ENCODE data around the gene B4GAT1. TPM values are rescaled to one million over a fixed set of nuclear protein-coding genes. Genes with fewer than 3 reads are reported as not detected.

B4GAT1 gene
- polyA plus RNA-seq, 1 donor from 2014 or later = 162 TPM

GRCh38 chr11:66330931-66331330 is 16.5 kb downstream of the B4GAT1 start:
- Histone ChIP-seq H3F3A (ENCODE audit: insufficient read depth, low read length, poor library complexity, severe bottlenecking) (no peaks in the 10 kb centered on the region), H2AFZ (ENCODE audit: low read depth, low read length) (no peak overlapping the region), H3K27ac (ENCODE audit: low read length) (no peak overlapping the region), H3K4me3 (ENCODE audit: low read length) (no peak overlapping the region), H3K9ac (ENCODE audit: low read length) (no peak overlapping the region), H3K9me3 (ENCODE audit: low read length) (no peaks in the 10 kb centered on the region), H3K4me2 (ENCODE audit: low read length) (no peak overlapping the region), H3K79me2 (replicated peaks; ENCODE audit: insufficient read depth, low read length) (no peaks in the 10 kb centered on the region), H4K20me1 (ENCODE audit: insufficient read depth) (no peaks in the 10 kb centered on the region), H3K27me3 (ENCODE audit: insufficient read depth, low read depth, low read length) (no peaks in the 10 kb centered on the region), H3K36me3 (ENCODE audit: insufficient read depth, low read length) (no peaks in the 10 kb centered on the region), H3K9me2 (ENCODE audit: insufficient read depth, low read length) (no peaks in the 10 kb centered on the region)
- TF ChIP-seq MXI1 (conservative IDR thresholded peaks at IDR 0.05; ENCODE audit: poor library complexity, severe bottlenecking) (no peak), POLR2AphosphoS5 (IDR thresholded peaks at IDR 0.05) (no peak), CTCF (IDR thresholded peaks at IDR 0.05; ENCODE audit: poor library complexity, severe bottlenecking) (no peak), TAF1 (IDR thresholded peaks at IDR 0.05; ENCODE audit: low read depth) (no peak), SMC3 (conservative IDR thresholded peaks at IDR 0.05; ENCODE audit: poor library complexity) (no peak), EP300 (conservative IDR thresholded peaks at IDR 0.05; ENCODE audit: poor library complexity, severe bottlenecking) (no peak), EZH2 (IDR thresholded peaks at IDR 0.05; ENCODE audit: borderline replicate concordance, insufficient read depth, low read length, poor library complexity, severe bottlenecking) (no peak), RAD21 (conservative IDR thresholded peaks at IDR 0.05) (no peak), REST (IDR thresholded peaks at IDR 0.05; ENCODE audit: borderline replicate concordance) (no peak)

- H3K79me2 ChIP-seq (replicated peaks; ENCODE audit: insufficient read depth, low read length) = no peaks in the 10 kb centered on the region
- no peaks in the 10 kb centered on the region for H3K9me2 ChIP-seq (ENCODE audit: insufficient read depth, low read length)
- H3K4me3 ChIP-seq (ENCODE audit: low read length) = no peak overlapping the region
- TF ChIP-seq POLR2AphosphoS5 (IDR thresholded peaks at IDR 0.05) = no peak
- TF ChIP-seq TAF1 (IDR thresholded peaks at IDR 0.05; ENCODE audit: low read depth) = no peak
- TF ChIP-seq REST (IDR thresholded peaks at IDR 0.05; ENCODE audit: borderline replicate concordance) = no peak
- TF ChIP-seq EP300 (conservative IDR thresholded peaks at IDR 0.05; ENCODE audit: poor library complexity, severe bottlenecking) = no peak
- no peak for TF ChIP-seq SMC3 (conservative IDR thresholded peaks at IDR 0.05; ENCODE audit: poor library complexity)
- no peak for TF ChIP-seq MXI1 (conservative IDR thresholded peaks at IDR 0.05; ENCODE audit: poor library complexity, severe bottlenecking)
- TF ChIP-seq CTCF (IDR thresholded peaks at IDR 0.05; ENCODE audit: poor library complexity, severe bottlenecking) = no peak
- no peak for TF ChIP-seq RAD21 (conservative IDR thresholded peaks at IDR 0.05)
- no peak for TF ChIP-seq EZH2 (IDR thresholded peaks at IDR 0.05; ENCODE audit: borderline replicate concordance, insufficient read depth, low read length, poor library complexity, severe bottlenecking)
- H3K27me3 ChIP-seq (ENCODE audit: insufficient read depth, low read depth, low read length) = no peaks in the 10 kb centered on the region
- H3K27ac ChIP-seq (ENCODE audit: low read length) = no peak overlapping the region
- H3K9ac ChIP-seq (ENCODE audit: low read length) = no peak overlapping the region
- H3K36me3 ChIP-seq (ENCODE audit: insufficient read depth, low read length) = no peaks in the 10 kb centered on the region
- H3K9me3 ChIP-seq (ENCODE audit: low read length) = no peaks in the 10 kb centered on the region
- no peaks in the 10 kb centered on the region for H4K20me1 ChIP-seq (ENCODE audit: insufficient read depth)
- no peak overlapping the region for H3K4me2 ChIP-seq (ENCODE audit: low read length)
- no peak overlapping the region for H2AFZ ChIP-seq (ENCODE audit: low read depth, low read length)
- no peaks in the 10 kb centered on the region for H3F3A ChIP-seq (ENCODE audit: insufficient read depth, low read length, poor library complexity, severe bottlenecking)
Measured at GRCh38 chr11:66329165-66329673, 18.2 kb downstream of the B4GAT1 start.

Measured in neural cell (in vitro differentiated cells).